Measurements from ENCODE around the gene PUS10.

The PUS10 gene

GRCh38 chr2:61017003-61017555, 976 bp downstream of the PUS10 start (continued):
- no peak for TF ChIP-seq ZNF585B (tag by site-specific recombination; IDR thresholded peaks at IDR 0.05)
- no peak for TF ChIP-seq YY2 (tag by site-specific recombination; IDR thresholded peaks at IDR 0.05)
- TF ChIP-seq ZNF16 (tag by site-specific recombination; IDR thresholded peaks at IDR 0.05; ENCODE audit: low read depth) = no peak
- no peak for TF ChIP-seq ZNF549 (tag by site-specific recombination; IDR thresholded peaks at IDR 0.05)
- peak; percentile 67 for TF ChIP-seq ZFP69B (tag by site-specific recombination; IDR thresholded peaks at IDR 0.05)
- peak; percentile 63 for TF ChIP-seq ZNF510 (tag by site-specific recombination; IDR thresholded peaks at IDR 0.05; ENCODE audit: insufficient replicate concordance)
- TF ChIP-seq ZNF138 (tag by site-specific recombination; IDR thresholded peaks at IDR 0.05; ENCODE audit: borderline replicate concordance) = no peak
- TF ChIP-seq ZNF747 (tag by site-specific recombination; IDR thresholded peaks at IDR 0.05) = no peak
- no peak for TF ChIP-seq TCF7L2 (IDR thresholded peaks at IDR 0.05; ENCODE audit: borderline replicate concordance, low read depth, low read length)
- peak; percentile 68 for TF ChIP-seq KLF7 (tag by site-specific recombination; IDR thresholded peaks at IDR 0.05; ENCODE audit: borderline replicate concordance)
- TF ChIP-seq ZNF837 (tag by site-specific recombination; IDR thresholded peaks at IDR 0.05) = no peak
- TF ChIP-seq ZNF354C (tag by site-specific recombination; IDR thresholded peaks at IDR 0.05; ENCODE audit: borderline replicate concordance, low read depth) = no peak
- peak; percentile 93 for TF ChIP-seq ZNF777 (tag by site-specific recombination; IDR thresholded peaks at IDR 0.05; ENCODE audit: borderline replicate concordance)
- no peak for TF ChIP-seq ZNF221 (tag by site-specific recombination; IDR thresholded peaks at IDR 0.05; ENCODE audit: borderline replicate concordance)
- TF ChIP-seq ZNF324 (tag by site-specific recombination; IDR thresholded peaks at IDR 0.05) = no peak; the same call in 1 of the 2 replicates
- peak; percentile 92 for TF ChIP-seq ZNF2 (tag by site-specific recombination; IDR thresholded peaks at IDR 0.05)
- TF ChIP-seq ZFP41 (tag by site-specific recombination; IDR thresholded peaks at IDR 0.05; ENCODE audit: borderline replicate concordance) = no peak
- no peak for TF ChIP-seq ZNF274 (IDR thresholded peaks at IDR 0.05; ENCODE audit: low read length)
- no peak for TF ChIP-seq ZNF274 (tag by site-specific recombination; IDR thresholded peaks at IDR 0.05; ENCODE audit: borderline replicate concordance)
- TF ChIP-seq ZNF23 (tag by site-specific recombination; IDR thresholded peaks at IDR 0.05; ENCODE audit: borderline replicate concordance) = no peak
- peak; percentile 43; the same call in 1 of the 2 replicates for TF ChIP-seq BCL11A (tag by site-specific recombination; IDR thresholded peaks at IDR 0.05; ENCODE audit: low read depth)
- peak; percentile 64; the same call in 1 of the 2 replicates for TF ChIP-seq ZNF626 (tag by site-specific recombination; IDR thresholded peaks at IDR 0.05)
- TF ChIP-seq ZBTB49 (tag by site-specific recombination; IDR thresholded peaks at IDR 0.05; ENCODE audit: low read depth) = 0 out of 2 replicates have a peak, but pooled peaks have one; percentile 37
- TF ChIP-seq MYNN (tag by site-specific recombination; IDR thresholded peaks at IDR 0.05; ENCODE audit: borderline replicate concordance) = no peak; the same call in 1 of the 2 replicates
- no peak for TF ChIP-seq ZNF776 (tag by site-specific recombination; IDR thresholded peaks at IDR 0.05; ENCODE audit: borderline replicate concordance)
- TF ChIP-seq GLIS1 (tag by site-specific recombination; IDR thresholded peaks at IDR 0.05) = no peak
- peak; percentile 35 for TF ChIP-seq SP2 (tag by site-specific recombination; IDR thresholded peaks at IDR 0.05)
- TF ChIP-seq, protein P1, sequence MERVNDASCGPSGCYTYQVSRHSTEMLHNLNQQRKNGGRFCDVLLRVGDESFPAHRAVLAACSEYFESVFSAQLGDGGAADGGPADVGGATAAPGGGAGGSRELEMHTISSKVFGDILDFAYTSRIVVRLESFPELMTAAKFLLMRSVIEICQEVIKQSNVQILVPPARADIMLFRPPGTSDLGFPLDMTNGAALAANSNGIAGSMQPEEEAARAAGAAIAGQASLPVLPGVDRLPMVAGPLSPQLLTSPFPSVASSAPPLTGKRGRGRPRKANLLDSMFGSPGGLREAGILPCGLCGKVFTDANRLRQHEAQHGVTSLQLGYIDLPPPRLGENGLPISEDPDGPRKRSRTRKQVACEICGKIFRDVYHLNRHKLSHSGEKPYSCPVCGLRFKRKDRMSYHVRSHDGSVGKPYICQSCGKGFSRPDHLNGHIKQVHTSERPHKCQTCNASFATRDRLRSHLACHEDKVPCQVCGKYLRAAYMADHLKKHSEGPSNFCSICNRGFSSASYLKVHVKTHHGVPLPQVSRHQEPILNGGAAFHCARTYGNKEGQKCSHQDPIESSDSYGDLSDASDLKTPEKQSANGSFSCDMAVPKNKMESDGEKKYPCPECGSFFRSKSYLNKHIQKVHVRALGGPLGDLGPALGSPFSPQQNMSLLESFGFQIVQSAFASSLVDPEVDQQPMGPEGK (tag by site-specific recombination; IDR thresholded peaks at IDR 0.05) = peak; percentile 57; the same call in 1 of the 2 replicates
- TF ChIP-seq GFI1B (tag by site-specific recombination; IDR thresholded peaks at IDR 0.05) = peak; percentile 62
- no peak for TF ChIP-seq ZNF707 (tag by site-specific recombination; IDR thresholded peaks at IDR 0.05)
- TF ChIP-seq SCRT2 (tag by site-specific recombination; IDR thresholded peaks at IDR 0.05) = no peak; the same call in 1 of the 2 replicates
- no peak for TF ChIP-seq ZNF133 (tag by site-specific recombination; IDR thresholded peaks at IDR 0.05)
- no peak for TF ChIP-seq ZBTB7A (tag by site-specific recombination; IDR thresholded peaks at IDR 0.05; ENCODE audit: low read depth)
- TF ChIP-seq ZNF521 (tag by site-specific recombination; IDR thresholded peaks at IDR 0.05) = no peak
- TF ChIP-seq ZNF214 (tag by site-specific recombination; IDR thresholded peaks at IDR 0.05; ENCODE audit: borderline replicate concordance) = no peak
- no peak for TF ChIP-seq ZNF555 (tag by site-specific recombination; conservative IDR thresholded peaks at IDR 0.05)
- TF ChIP-seq ZNF530 (tag by site-specific recombination; IDR thresholded peaks at IDR 0.05; ENCODE audit: low read depth) = no peak
- no peak for TF ChIP-seq ZNF292 (tag by site-specific recombination; IDR thresholded peaks at IDR 0.05; ENCODE audit: borderline replicate concordance, low read depth)
